Measurements from ENCODE around the gene TRIM68.

TRIM68 gene

DNA sequence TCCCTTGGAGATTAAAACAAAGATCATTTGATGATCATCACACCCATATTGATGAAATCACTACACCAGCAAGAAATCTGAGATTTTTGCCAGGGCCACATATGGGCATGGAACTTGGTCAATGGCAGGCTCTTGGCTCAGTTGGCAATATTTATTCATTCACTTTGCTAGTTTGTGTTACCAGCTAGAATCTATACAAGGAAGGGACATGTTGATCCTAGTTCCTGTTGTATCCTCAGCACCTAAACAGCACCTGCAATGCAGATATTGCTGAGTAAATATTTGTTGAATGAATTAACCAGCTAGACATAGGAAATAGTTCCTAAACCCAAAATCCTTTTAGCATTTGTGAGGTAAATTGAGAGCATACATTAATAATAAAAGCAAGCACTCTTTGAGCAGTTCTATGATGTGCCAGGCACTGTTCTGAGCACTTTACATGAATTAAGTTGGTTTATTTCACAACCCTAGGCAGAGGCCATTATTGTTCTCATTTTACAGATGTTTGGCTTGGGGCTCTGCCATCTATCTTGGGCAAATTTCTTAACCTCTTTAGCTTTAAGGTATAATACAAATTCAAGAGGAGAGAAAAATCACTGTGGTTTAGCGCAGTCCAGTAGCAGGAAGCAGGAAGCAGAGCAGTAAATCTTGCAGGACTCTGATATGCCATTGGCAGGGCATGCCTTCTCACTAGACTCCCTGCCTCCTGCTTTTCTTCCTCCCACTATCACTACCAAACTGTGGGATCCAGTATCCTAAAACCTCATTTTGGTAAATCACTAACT is 1.6 kb downstream of the TRIM68 start:
- DNase-seq, result no peak

DNA sequence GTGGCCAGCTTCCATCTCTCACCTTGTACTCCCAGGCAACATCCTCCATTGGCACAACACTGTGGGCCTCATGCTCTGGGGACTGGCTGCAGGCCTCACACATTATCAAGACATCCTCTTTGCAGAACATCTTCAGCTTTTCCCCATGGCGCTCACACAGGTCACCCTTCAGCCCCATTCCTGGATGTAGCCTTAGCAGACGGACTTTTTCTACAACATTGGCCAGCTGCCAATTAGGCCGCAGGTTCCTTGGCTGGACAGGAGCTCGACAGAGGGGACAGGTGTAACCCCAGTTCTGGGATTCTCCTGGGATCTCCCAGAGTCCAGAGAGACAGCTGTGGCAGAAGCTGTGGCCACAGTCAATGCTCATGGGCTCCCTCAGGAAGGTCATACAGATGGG is 3.0 kb downstream of the TRIM68 start:
- DNase-seq, result no peak

DNA sequence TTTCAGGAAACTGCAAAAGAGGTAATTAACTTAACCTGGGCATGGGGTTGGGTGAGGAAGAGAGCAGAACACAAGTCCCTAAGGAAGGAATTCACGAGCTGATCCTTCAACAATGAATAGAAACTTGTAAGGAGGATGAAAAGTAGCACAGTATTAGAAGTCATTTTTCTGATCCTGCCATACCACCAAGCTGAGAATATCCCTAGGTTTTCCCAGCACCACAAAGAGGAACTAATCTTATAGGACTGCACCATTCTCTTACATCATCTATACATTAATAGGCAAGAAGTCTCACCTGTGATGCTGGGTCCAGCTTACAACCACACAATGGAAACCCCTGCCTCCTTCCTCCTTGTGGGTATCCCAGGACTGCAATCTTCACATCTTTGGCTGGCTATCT is 14.3 kb downstream of the TRIM68 start, which contains the start of gene OR52I1:
Gene OR52I1, plus strand, starts transcription at position 301 of the 400 bp plus-strand sequence. Its CDS starts 0 bp downstream, at position 301.
- DNase-seq, result no peak

DNA sequence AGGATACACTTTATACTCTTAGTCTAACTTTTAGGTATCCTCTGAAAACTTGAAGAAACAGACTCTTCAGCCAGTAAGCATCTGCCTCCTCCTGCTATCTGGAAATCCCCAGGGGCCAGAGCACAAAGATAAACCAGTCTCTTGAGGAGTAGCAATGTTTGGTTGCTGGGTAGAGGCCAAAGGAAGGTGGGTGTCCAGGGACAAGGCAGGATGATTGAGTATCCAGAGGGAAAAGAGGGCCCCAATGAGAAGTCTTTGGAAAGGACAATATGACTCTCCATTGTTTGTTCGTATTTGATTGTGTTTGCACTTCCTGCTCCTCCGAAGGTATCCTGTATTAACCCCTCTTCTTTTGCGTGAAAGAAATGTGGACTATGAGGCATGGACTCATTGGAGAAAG is 19.0 kb downstream of the TRIM68 start:
- no peak for DNase-seq

DNA sequence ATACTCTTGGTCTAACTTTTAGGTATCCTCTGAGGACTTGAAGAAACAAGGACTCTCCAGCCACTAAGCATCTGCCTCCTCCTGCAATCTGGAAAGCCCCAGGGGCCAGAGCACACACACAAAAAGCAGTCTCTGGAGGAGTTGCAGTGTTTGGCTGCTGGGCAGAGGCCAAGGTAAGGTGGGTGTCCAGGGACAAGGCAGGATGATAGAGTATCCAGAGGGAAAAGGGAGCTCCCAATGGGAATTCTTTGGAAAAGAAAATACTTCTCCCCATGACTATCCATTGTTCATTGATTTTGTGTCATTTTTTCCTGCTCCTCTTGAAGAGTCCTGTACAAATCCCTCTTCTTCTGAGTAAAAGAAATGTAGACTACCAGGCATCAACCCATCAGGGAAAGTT is 26.6 kb downstream of the TRIM68 start, which contains the start of gene OR52I2:
Gene OR52I2, plus strand, starts transcription at position 301 of the 400 bp plus-strand sequence.
- no peak for DNase-seq

DNA sequence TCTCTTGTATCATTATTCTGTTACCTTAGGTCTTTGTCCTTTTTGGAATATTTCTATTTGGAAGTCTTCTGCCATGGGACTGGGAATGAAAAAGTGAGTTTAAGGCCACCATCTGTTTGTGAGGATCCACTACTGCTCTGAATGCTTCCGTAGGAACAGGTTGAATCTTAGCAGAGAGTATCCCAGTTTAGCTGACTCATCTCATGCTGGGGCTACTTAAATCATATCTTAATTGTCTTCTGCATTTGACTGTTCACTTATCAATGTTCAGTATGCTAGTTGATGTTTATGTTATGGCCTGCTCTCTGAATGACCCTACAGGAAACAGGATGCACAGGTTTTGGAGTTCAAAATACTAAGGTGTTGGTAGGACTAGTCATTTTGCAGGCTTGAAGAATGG is 27.9 kb downstream of the TRIM68 start:
- DNase-seq, result no peak

DNA sequence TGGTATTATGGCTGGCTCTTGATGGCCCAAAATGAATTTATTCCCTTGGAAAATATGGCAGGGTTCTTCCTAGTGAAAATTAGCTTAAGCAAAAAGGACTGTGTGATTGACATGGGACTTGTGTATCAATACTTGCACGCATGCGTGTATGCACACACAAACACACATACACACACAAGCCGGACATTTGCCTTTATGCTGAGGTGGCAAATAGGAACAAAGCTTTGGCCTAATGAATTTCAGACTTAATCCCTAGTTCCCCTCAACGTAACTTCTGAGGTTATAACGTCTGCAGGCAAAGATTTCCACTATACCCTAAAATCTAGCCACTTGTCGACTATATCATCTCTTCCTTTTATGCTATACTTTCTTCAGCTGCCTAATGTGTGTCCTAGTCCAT is 29.4 kb downstream of the TRIM68 start:
- no peak for DNase-seq

DNA sequence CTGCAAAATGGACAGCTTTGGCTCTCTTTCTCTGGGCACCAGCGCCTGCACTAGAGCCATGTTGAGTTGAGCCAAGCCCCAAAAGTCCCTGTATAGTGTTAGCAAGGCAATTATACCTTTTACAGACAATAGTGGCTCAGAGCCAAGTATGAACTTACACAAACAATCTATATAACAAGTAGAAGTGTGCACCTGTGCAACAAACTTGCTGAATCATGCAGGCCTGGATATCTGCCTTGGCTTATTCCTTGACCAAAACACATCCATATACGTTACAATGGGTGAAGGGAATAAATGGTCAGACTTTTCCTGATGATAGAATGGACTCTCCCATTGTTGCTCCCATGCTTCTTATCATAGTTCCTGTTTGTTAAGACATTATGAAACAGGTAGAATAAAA is 30.3 kb downstream of the TRIM68 start:
- DNase-seq, result no peak

DNA sequence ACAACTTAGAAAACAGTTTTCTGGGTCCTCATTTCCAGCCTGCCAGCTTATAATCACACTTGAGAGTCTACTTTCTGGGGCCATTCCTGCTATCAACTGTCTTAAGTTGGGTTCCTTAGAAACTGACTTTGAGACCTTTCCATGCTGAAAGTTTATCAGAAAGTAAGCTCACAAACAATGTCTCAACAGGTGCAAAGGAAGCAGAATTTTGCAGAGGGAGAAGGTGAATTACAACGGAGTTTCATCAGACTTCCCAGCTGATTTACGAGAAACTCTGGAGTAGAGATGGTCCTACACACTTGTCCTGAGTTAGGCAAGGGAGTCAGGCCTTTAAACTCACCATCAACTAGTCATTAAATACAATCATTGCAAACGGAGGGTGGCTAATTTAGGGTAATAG is 31.2 kb downstream of the TRIM68 start:
- no peak for DNase-seq

DNA sequence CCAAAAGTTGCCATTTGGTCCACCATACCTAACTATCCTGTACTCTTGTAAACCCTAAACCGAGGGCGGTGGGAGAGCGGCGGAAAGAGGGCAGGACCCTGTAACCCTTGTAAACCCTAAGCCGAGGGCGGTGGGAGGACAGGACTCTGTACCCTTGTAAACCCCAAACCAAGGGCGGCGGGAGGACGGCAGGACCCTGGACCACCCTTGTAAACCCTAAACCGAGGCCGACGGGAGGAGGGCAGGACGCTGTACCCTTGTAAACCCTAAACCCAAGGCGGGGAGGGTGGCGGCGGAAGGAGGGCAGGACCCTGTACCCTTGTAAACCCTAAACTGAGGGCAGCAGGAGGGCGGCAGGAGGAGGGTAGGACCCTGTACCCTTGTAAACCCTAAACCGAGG is 39.0 kb downstream of the TRIM68 start:
- DNase-seq, result no peak

DNA sequence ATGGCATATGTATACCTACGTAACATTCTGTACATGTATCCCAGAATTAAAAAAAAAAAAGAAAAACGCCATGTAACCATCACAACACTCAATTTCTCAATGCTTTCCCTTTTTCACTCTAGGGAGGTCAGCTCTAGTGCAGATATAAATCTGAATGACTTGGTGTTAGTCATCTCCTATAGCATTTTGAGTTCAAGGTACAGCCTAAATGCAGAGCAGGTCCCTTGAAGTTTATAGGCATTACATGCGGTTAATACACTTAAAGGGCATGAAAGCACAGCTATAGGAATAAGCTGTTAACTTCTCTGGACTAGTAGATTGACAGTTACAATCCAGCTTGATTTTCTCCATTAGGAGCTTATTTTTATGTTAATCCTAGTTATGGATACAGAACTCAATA is 42.7 kb downstream of the TRIM68 start:
- DNase-seq, result no peak

DNA sequence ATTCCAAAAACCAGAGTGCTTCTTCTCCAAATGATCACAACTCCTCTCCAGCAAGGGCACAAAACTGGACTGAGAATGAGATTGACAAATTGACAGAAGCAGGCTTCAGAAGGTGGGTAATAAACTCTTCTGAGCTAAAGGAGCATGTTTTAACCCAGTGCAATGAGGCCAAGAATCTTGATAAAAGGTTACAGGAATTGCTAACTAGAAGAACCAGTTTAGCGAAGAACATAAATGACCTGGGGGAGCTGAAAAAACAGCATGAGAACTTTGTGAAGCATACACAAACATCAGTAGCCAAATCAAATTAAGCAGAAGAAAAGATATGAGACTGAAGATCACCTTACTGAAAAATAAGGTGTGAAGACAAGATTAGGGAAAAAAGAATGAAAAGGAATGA is 47.6 kb downstream of the TRIM68 start:
- no peak for DNase-seq

DNA sequence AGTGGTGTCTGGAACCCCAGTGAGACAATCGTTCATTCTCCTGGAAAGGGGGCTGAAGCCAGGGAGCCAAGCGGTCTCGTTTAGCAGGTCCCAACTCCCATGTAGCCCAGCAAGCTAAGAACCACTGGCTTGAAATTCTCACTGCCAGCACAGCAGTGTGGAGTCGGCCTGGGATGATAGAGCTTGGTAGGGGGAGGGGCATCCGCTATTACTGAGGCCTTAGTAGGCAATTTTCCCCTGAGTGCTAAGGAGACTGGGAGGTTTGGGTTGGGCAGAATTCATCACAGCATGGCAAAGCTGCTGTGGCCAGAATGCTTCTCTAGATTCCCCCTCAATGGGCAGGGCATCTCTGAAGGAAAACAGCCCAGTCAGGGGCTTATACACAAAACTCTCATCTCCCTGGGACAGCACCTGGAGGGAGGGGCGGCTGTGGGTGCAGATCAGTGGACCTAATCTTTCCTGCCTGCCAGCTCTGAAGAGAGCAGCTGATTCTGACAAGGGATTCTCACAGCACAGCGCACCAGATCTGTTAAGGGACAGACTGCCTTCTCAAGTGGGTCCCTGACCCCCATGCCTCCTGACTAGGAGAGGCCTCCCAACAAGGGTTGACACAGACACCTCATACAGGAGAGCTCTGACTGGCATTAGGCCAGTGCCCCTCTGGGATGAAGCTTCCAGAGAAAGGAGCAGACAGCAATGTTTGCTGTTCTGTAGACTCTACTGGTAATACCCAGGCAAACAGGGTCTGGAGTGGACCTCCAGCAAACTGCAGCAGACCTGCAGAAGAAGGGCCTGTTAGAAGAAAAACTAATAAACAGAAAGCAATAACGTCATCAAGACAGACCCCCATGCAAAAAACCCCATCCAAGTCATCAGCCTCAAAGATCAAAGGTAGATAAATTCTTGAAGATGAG is 48.2 kb downstream of the TRIM68 start:
- DNase-seq, result no peak

DNA sequence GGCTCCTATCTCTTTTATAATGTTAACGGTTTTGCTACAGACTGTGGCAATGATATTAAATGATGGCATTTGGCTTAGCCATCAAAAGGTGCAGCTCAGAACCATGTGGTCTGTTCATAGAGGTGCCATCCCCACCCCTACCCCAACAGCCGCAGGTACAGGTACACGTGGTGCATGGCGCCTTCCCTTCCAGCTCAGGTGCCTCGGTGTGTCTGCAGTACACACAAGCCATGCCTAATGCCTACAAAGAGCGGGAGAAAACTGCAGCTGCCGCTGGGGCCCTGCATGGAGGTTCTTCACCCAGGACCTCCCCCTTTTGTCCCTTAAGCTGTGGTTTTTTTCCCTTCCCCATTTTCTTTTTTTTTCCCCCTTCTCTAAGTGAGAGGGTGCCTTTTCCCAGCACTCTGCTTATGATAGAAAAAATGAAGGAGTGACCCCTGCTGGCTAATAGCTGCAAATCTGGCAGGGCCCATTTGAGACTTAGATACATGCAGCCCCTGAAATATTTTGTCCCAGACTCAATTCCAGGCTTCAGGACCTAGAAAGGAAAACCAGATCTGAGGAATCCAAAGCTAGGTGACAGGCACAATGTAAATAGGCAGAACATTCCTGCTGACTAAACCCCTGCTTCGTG is 56.6 kb downstream of the TRIM68 start:
- no peak for DNase-seq

Data from activated gamma-delta T cell treated with Interleukin-2 at 50 U/mL for 16 hours (primary cell).